Measurements from ENCODE around the gene GFRA3.
"Not testable (repeated sequence)": the region's sequence is repeated elsewhere in the genome, so short reads cannot be mapped to it uniquely, and the experiment has no call there.

The GFRA3 gene, protein sequence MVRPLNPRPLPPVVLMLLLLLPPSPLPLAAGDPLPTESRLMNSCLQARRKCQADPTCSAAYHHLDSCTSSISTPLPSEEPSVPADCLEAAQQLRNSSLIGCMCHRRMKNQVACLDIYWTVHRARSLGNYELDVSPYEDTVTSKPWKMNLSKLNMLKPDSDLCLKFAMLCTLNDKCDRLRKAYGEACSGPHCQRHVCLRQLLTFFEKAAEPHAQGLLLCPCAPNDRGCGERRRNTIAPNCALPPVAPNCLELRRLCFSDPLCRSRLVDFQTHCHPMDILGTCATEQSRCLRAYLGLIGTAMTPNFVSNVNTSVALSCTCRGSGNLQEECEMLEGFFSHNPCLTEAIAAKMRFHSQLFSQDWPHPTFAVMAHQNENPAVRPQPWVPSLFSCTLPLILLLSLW

DNA sequence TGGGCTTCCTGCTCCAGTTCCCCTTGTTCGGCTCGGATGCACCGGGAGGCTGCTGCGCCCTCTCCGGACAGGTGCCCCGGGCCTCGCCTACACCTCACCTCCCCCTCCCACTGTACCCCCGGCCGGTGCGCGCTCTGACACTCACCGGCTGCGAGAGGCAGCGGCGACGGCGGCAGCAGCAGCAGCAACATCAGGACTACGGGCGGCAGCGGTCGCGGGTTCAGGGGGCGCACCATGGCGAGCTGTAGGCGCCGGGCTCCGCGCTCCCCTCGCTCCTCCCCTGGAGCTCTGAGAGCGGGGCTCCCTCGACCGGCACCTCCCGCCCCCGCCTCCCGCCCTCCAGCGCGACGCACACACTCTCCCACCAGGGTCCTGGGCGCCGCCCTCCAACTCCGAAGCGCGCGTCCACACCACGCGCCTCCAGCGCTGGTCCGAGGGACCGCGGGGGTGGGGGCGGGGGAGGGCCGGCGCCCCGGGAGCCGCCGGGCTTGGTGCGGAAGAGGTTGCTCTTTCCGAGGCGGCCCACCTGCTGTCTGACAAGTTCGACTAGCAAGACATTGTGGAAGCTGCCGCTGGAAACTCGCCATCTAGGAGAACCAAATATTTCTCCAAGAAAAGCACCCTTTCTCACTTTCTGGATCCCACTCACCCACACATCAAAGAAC, at the start of gene GFRA3:
Gene GFRA3 (minus strand): TSS at position 433 of the 665 bp plus-strand sequence. CDS start 197 bp downstream, at position 236.
- no peak for DNase-seq

DNA sequence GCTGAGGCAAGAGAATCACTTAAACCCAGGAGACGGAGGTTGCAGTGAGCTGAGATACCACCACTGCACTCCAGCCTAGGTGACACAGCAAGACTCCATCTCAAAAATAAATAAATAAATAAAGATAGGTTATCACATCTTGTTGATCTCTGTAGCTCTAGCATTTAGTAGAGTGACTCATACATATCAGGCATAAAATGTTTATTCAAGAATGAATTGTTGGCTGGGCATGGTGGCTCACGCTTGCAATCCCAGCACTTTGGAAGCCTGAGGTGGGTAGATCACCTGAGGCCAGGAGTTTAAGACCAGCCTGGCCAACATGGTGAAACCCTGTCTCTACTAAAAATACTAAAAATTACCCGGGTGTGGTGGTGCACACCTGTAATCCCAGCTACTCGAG, 43.8 kb upstream of the GFRA3 start:
- not testable (repeated sequence) for DNase-seq

DNA sequence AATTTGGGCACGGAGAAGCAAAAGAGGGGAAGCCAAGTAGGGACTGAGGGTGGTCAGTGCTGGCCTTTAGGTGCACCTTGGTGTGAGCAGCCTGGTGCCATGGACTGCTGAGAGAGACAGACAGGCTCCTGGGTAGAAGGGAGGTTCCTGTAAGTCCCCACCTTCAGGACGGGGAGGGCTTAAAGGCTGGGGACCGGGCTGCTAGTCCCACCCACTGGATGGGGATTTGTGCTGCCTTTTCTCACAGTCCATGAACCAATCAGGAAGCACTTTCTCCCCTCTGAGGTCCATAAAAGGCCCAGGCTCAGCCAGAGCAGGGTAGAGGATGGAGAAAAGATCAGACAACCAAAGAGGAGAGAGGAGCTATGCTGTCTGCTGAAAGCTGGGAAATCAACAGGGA, 41.9 kb upstream of the GFRA3 start:
- DNase-seq: no peak

DNA sequence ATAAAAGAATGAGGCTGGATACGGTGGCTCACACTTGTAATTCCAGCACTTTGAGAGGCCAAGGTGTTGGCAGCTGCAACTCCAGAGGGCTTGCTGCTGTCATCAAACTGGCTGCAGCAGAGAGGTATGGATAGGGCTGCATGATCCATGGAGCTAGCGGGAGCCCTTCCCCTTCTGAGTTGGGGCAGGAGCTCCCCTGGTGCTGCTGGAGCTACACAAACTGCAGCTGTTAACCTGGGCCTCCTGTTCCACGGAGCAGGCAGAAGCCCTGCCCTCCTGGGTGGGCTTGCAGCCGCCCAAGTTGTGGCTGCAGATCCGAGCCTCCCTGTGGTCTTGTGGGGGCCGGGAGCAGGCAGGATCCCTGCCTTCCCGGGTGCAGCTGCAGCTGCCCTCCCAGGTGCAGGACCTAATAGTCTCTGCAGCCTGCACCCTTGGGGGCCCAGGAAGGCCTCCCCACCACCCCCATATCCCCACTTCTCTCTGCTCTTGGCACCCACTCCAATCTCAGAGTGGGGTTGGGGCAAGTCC, 41.4 kb upstream of the GFRA3 start:
- DNase-seq: no peak

DNA sequence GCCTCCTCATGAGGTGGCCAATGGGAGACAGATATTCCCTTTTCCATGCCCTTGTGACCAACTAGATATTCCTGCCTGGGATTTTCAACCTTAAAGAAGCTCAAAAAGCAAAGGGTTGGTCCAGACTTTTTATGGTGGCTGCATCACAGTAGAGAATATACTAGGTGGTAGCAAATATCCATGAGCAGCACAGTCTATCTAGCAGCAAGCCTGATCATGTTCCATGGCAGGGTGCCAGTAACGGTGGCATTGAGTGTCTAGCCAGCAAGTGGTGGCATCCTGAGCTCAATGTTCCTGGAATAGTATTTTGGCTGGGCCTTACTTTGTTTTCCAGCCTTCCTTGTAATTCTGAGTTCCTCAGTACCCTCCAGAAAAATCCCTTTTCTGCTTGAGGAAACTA, 31.4 kb upstream of the GFRA3 start:
- DNase-seq: no peak

DNA sequence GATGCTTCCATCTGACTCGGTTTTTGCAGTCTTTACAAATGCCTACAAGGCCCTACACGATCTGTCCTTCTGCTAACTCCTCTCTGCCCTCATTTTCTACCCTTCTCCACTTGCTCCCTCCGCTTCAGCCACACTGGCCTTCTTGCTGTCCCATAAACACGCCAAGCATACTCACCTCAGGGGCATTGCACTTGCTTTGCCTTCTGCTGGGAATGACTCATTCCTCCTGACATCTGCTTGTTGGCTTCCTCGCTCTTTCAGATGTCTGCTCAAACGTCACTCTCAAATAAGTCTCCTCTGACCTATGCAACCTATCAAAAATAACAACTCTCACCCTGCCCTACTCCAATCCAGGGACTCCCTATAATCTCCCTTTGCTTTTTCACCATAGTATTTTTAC, 29.0 kb upstream of the GFRA3 start:
- DNase-seq: no peak

DNA sequence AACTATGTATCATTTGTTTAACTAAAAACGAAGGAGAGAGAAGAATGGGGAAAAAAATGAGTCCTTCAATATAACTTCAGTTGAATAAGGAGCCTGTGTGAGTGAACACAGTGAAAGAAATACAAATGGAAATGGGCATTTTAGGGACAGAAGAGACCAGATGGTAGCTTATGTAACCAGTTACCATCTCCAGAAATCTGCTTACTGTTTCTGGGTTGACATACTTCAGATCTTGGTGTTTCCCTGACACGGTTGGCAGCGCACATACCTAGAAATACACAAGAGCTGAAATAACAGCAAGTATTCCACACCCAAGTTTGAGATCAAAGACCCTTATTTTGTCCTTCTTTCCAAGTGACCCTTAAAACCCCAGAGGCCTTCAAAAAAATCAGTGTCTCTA, 14.9 kb upstream of the GFRA3 start:
- DNase-seq: no peak

DNA sequence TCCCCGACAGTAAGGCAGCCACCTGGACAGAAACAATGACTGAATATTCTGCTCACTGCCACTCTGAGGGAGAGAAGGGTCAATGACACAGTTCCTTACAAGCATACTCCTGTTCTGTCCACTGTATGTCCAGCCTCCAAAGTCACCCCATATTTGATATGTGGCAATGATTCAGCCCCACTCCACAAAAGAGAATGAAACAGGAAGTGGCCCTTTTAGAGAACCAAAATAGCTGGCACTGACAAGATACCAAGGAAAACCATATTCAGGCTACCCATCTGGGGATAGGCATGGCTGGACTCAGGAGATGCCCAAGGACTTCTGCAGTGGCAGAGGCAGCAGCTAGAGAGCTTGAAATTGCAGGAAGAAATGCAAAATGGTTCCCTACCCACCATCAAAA, 12.8 kb upstream of the GFRA3 start:
- DNase-seq: no peak

DNA sequence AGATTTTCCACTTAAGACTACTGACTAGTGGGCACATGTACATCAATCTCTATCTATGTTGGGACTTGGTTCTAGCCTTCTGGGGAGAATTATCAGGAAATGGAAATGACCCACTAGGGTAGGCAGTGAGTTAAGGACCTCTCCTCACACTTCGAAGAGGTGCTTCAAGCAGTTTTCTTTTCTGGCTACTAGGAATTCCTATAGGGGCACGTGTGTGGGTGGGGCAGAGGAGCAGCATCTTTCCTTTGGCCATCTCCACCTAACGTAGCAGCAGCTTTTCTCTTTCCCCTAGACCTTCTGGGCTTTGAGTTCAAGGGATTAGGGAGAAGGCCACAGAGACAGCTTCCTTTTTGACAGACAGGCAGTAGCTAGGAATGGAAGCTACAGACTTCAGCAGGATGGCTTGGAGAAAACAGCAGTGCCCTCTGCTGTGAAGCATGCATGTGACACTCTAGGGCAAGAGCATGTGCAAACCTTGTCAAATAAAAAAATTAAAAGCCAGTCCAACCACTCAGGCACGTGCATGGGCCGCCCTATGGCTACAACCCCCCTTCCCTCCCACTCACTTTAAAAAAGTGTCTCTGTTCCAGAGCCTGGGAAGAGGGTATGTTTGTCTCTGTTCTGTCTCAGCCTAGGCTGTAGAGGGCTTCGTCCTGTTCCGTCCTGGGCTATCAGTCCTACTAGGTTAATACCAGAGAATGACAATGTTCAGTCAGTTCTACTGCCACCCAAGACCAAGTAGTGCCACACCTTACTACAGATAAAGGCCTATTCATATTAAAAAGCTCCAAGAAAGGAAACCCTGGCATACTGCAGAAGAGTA, 8.7 kb upstream of the GFRA3 start:
- DNase-seq: peak in 6 of 51 donors; percentile 2 to 24 (median 12)

DNA sequence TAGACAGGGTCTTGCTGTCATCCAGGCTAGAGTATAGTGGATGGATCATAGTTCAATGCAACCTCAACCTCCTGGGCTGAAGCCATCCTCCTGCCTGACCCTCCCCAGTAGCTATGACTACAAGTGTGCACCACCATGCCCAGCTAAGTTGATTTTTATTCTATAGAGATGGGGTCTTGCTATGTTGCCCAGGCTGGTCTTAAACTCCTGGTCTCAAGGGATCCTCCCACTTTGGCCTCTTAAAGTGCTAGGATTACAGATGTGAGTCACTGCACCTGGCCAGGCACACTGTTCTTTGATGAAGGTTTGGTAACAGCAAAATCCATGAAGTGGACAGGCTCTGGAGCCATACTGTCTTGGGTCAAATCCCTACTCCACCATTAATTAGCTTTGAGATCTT, 6.5 kb upstream of the GFRA3 start:
- DNase-seq: no peak

DNA sequence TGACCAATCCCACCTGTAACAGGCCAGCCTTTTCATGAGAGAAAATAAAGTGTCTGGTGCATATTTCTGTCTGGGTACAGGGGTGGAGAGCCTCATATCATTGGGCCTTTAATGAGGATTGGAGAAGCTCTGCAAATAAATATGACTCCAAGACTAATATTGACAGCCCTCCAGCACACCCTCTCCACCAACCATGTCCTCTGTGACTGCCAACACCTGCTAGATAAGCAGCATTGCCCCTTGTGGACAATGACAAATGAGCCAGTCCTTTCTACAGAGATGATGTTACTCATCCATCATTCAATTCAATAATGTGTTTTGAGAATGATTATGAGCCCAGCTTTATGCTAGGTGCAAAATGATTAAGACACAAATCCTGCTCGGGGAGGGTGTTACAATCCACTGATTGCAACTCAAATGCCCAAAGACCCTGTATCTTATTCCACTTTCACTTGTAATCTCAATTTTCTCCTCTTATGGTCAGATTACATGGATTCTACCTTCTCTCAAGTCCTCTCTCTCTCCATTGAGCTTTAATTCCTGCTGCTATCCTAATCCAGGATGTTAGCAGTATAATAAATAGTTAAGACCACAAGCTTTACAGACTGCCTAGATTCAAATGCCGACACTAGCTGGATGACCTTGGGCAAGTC, 2.1 kb upstream of the GFRA3 start:
- DNase-seq: no peak

DNA sequence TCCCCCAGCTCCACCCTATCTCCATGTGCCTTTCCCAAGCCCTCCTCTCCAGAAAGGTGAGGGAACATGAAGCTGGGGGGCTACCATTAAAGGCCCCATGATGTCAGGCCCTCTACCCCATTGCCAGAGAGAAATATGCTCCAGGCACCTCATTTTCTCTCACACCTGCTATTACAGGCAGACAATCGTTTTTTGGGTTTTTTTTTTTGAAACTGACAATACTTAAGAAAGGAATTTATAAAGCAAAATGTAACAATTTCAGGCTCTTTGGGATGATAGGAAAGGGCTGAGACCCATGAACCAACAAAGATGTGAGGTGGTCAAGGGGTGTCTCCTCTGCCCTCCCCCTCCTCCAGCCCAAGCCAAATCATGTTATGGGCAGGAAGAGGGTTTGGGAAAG, 1.5 kb upstream of the GFRA3 start:
- DNase-seq: no peak

DNA sequence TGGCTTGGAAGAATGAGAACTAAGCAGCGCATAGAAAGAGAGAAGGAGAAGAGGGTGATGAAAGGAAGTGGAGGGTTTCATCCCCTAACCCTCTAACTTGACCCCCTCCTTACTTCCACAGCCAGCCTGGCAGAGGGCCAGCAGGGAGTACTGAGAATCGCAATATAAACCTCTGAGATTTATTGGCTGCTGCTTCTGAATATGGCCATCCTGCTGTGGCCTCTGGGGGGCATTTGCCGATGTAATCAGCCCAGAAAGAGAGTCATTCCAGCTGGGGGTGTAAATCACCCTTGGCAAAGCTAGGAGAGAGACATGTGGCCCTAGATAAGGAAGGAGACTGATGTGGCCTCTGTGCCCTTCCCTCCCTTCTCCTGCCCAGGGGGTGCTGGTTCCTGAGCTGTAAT, 960 bp upstream of the GFRA3 start:
- DNase-seq: no peak

DNA sequence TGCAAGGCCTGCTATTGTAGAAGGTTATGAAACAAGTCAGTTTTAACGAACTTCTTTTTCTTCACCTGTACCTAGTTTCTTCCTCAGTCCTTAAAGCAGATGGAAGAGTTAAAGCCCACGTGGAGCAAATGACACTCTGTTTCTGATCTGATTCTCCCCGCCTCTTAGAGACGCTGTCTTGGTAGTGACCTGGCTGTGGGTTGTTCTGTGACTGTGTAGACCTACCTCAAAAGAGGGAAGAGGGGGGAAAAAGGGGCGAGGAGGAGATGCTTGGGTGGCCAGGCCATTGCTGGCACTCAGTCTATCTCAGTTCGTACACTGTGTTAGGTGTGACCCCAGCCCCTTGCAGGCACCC, 610 bp downstream of the GFRA3 start:
- DNase-seq: no peak

DNA sequence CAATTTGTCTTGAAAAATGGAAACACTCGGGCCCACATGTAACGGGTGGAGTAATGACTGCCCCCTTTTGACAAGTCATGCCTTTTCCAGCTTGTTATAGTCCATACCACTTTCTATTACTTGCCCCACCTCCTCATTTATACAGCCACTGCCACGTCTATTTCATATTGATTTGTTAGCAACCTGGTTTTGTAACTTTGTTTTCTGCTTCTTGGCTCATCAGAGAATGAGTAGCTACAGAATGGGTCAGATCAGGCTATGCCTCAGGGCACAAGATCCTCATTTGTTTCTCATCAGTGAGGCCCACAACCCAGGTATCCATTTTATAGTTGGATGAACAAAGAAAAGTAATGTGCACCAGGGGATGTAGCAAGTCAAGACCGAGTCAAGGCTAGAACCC, 1.7 kb downstream of the GFRA3 start:
- no peak for DNase-seq

DNA sequence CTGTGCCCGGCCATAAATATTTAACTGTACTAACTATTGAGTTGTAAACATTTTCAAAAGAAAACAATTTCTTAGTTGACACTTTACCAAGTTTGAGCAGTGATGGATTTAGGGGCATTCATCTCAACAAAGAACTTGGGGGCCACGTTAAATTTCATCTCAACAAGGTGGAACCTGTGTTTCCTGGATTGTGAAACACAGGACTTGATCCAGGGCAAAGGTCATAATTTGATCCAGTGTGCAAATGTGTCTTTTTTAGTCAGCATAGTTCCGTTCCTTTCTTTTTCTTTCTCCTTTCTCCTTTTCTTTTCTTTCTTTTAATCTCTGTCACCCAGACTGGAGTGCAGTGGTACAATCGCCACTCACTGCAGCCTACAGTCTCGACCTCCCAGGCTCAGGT, 3.1 kb downstream of the GFRA3 start:
- no peak for DNase-seq

DNA sequence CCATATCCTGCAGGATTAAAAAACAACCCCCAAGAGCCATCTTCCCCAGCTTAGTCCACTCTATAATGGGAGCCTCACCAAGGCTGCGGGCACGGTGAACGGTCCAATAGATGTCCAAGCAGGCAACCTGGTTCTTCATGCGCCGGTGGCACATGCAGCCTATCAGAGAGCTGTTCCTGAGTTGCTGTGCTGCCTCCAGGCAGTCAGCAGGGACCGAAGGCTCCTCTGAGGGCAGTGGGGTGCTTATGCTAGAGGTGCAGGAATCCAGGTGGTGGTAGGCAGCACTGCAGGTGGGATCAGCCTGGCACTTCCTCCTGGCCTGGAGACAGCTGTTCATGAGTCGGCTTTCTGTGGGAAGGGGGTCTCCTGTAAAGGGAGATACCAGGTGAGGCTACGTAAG, 10.2 kb downstream of the GFRA3 start:
- DNase-seq: no peak

DNA sequence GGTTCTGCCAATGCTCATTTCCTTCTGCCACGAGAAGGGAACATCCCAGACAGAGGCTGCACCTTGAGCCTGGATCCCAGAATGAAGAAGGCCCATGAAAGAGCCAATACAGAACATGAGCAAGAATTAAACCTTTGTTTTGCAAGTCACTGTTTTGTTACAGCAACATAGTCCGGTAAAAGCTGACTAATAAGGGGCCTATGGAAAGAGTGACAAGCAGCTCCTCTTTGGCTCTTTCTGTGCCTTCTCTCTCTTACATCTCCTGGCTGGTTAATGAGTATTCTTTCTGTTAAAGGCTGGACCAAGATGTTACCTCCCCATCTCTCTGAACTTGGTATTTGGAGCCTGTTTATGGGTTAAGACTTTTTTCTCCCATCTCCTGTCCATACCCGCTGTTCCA, 10.8 kb downstream of the GFRA3 start:
- DNase-seq: no peak

DNA sequence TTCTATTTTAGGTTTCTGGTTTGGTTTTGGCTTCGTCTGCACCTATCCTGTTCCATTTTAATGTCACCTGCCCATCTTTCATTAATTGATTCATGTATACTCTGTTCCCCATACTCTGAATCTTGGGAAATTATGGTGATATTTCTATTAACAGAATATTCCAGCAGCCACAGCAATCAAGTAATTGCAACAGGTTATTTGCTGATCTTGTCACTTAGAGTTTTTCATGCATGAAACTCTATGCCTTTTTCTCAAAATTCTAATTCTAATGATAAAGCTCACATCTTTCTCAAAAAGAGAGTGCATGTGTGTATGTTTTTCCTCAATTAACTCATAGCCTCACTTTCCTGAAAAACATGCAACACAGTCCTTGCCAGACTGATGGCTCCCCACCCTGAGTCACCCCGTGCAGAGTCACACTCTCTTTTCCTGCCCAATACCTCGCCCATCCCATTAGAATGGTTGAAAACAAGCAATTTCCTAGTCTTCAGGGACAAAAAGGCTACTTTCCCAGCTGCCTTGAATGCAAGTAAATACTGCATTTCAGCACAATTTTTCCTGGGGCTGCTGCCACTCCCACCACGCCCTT, 15.6 kb downstream of the GFRA3 start:
- DNase-seq: no peak

DNA sequence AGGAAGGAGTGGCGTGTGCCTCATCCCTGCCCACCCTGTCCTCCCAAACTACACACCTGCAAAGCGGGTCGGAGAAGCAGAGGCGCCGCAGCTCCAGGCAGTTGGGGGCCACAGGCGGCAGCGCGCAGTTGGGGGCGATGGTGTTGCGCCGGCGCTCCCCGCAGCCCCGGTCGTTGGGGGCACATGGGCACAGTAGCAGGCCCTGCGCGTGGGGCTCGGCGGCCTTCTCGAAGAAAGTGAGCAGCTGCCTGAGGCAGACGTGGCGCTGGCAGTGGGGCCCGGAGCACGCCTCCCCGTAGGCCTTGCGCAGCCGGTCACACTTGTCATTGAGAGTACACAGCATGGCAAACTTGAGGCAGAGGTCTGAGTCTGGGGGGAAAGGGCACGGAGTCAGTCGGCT, 16.8 kb downstream of the GFRA3 start:
- DNase-seq: no peak

DNA sequence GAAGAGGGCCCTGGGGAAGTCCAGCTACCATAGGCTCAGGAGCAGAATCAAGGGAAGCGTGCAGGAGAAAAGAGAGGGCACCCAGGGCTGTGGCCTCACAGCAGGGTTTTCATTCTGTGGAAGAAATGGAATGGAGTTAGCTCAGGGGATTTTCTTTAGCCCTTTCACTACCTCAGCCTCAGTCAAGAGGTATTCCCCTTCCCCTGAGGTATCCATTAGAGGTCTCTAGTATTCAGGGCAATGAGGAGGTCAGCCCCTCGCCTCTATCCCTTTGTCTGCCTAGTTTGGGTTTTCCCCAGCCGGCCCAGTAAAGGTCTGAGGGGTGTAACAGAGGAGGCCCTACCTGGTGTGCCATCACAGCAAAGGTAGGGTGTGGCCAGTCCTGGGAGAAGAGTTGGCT, 21.5 kb downstream of the GFRA3 start:
- no peak for DNase-seq
